GM19438 (cell line): Measurements from ENCODE around the gene RNF214.
A peak's percentile ranks its signal among the peaks of the same experiment; 100 is the strongest.
"Not testable (repeated sequence)": the region's sequence is repeated elsewhere in the genome, so short reads cannot be mapped to it uniquely, and the experiment has no call there.

ENCODE experiments used
- ATAC-seq: cut with Tn5 transposase; IDR thresholded peaks from one replicate; pipeline ENCODE4 v1.9.1; 2021; ENCODE audit warnings: low read depth; ENCODE audit not compliant: unreplicated experiment

The RNF214 gene

GRCh38 chr11:117232092-117232878, at the start of gene RNF214:
RNF214 (plus strand) TSS chr11:117232671; CDS start chr11:117234273, 1,602 bp downstream.
- peak; percentile 68 for ATAC-seq

GRCh38 chr11:117183178-117183577, 49.3 kb upstream of the RNF214 start:
- ATAC-seq: not testable (repeated sequence)

GRCh38 chr11:117183724-117184349, 48.6 kb upstream of the RNF214 start:
- ATAC-seq: no peak

GRCh38 chr11:117185736-117186430, 46.6 kb upstream of the RNF214 start:
- no peak for ATAC-seq

GRCh38 chr11:117186431-117186761, 46.1 kb upstream of the RNF214 start:
- no peak for ATAC-seq

- no peak for ATAC-seq
Measured at GRCh38 chr11:117187007-117187406, 45.5 kb upstream of the RNF214 start.

GRCh38 chr11:117187428-117187798, 45.1 kb upstream of the RNF214 start:
- no peak for ATAC-seq

- ATAC-seq: no peak
Measured at GRCh38 chr11:117187799-117188481, 44.5 kb upstream of the RNF214 start.

GRCh38 chr11:117188620-117189081, 43.8 kb upstream of the RNF214 start:
- ATAC-seq: no peak

GRCh38 chr11:117189191-117189940, 43.1 kb upstream of the RNF214 start:
- no peak for ATAC-seq

- ATAC-seq: no peak
Measured at GRCh38 chr11:117189941-117190544, 42.4 kb upstream of the RNF214 start.

- no peak for ATAC-seq
Measured at GRCh38 chr11:117191680-117192400, 40.6 kb upstream of the RNF214 start.

- ATAC-seq: no peak
Measured at GRCh38 chr11:117192401-117192875, 40.0 kb upstream of the RNF214 start.

GRCh38 chr11:117193130-117194020, 39.1 kb upstream of the RNF214 start:
- no peak for ATAC-seq

GRCh38 chr11:117194267-117194666, 38.2 kb upstream of the RNF214 start:
- no peak for ATAC-seq

GRCh38 chr11:117195258-117195657, 37.2 kb upstream of the RNF214 start:
- no peak for ATAC-seq

GRCh38 chr11:117195761-117196160, 36.7 kb upstream of the RNF214 start:
- ATAC-seq: no peak

- no peak for ATAC-seq
Measured at GRCh38 chr11:117197006-117197405, 35.5 kb upstream of the RNF214 start.
